ENCODE measurements around the gene ZFP57. TPM values are rescaled to one million over a fixed set of nuclear protein-coding genes. Genes with fewer than 3 reads are reported as not detected.
A peak's percentile ranks its signal among the peaks of the same experiment; 100 is the strongest.
"Not testable (repeated sequence)": the region's sequence is repeated elsewhere in the genome, so short reads cannot be mapped to it uniquely, and the experiment has no call there.

Gene ZFP57
- polyA plus RNA-seq, 1 donor from 2014 or later: not detected

DNA sequence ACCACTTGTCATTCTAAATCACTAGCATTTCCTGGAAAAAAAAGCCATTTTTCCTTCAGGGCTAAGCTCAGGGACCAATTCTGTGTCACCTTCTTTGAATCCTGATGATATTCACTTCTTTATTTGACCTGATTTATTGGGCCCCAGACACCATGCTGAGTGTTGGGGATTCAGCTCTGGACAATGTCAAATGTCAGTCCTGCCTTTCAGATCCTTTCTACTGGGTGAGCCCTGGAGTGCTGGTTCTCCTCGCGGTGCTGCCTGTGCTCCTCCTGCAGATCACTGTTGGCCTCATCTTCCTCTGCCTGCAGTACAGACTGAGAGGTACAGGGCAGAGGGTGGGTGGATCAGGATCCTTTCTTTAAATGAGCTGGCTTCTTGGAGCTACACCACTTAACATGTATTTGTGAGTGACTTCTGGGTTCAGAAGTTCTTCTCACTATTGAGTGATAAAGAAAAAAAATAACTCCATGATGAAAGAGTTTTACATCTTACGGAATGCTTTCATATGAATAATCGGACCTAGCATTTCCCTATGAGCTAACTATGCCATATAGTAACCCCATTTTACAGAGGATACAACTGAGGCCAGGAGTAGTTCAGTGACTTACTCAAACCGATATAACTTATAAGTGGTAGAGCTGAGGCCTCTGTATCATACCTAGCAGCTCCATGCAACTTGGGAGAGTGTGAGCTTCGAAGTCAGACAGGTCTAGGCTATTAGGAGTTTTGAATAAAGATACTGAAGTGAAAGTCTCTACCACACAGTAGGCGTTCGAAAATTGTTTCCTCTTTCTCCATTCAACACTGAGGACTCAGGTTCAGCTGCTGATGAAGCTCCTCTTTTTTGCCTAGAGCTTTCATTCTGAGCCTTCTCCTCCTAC, 14.8 kb downstream of the ZFP57 start:
- Histone ChIP-seq H2AFZ (ENCODE audit: low read depth, low read length) (no peak overlapping the region), H3K4me3 (ENCODE audit: low read length) (no peak overlapping the region), H3K27ac (ENCODE audit: low read length) (no peak overlapping the region), H3K79me2 (replicated peaks; ENCODE audit: insufficient read depth, low read length) (no peaks in the 10 kb centered on the region), H3K36me3 (ENCODE audit: insufficient read depth, low read length) (no peaks in the 10 kb centered on the region), H3K4me2 (ENCODE audit: low read length) (no peak overlapping the region), H3K9ac (ENCODE audit: low read length) (no peak overlapping the region), H3K9me3 (ENCODE audit: low read length) (no peaks in the 10 kb centered on the region), H4K20me1 (ENCODE audit: insufficient read depth) (no peaks in the 10 kb centered on the region), H3K27me3 (ENCODE audit: insufficient read depth, low read depth, low read length) (no peaks in the 10 kb centered on the region), H3F3A (ENCODE audit: insufficient read depth, low read length, poor library complexity, severe bottlenecking) (no peaks in the 10 kb centered on the region), H3K9me2 (ENCODE audit: insufficient read depth, low read length) (no peaks in the 10 kb centered on the region)
- TF ChIP-seq EZH2 (IDR thresholded peaks at IDR 0.05; ENCODE audit: borderline replicate concordance, insufficient read depth, low read length, poor library complexity, severe bottlenecking) (no peak), EP300 (conservative IDR thresholded peaks at IDR 0.05; ENCODE audit: poor library complexity, severe bottlenecking) (no peak), MXI1 (conservative IDR thresholded peaks at IDR 0.05; ENCODE audit: poor library complexity, severe bottlenecking) (no peak), POLR2AphosphoS5 (IDR thresholded peaks at IDR 0.05) (no peak), TAF1 (IDR thresholded peaks at IDR 0.05; ENCODE audit: low read depth) (no peak), RAD21 (conservative IDR thresholded peaks at IDR 0.05) (no peak), SMC3 (conservative IDR thresholded peaks at IDR 0.05; ENCODE audit: poor library complexity) (no peak)
- TF ChIP-seq, protein P1, sequence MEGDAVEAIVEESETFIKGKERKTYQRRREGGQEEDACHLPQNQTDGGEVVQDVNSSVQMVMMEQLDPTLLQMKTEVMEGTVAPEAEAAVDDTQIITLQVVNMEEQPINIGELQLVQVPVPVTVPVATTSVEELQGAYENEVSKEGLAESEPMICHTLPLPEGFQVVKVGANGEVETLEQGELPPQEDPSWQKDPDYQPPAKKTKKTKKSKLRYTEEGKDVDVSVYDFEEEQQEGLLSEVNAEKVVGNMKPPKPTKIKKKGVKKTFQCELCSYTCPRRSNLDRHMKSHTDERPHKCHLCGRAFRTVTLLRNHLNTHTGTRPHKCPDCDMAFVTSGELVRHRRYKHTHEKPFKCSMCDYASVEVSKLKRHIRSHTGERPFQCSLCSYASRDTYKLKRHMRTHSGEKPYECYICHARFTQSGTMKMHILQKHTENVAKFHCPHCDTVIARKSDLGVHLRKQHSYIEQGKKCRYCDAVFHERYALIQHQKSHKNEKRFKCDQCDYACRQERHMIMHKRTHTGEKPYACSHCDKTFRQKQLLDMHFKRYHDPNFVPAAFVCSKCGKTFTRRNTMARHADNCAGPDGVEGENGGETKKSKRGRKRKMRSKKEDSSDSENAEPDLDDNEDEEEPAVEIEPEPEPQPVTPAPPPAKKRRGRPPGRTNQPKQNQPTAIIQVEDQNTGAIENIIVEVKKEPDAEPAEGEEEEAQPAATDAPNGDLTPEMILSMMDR (IDR thresholded peaks at IDR 0.05; ENCODE audit: poor library complexity, severe bottlenecking): no peak
- TF ChIP-seq, protein P2, sequence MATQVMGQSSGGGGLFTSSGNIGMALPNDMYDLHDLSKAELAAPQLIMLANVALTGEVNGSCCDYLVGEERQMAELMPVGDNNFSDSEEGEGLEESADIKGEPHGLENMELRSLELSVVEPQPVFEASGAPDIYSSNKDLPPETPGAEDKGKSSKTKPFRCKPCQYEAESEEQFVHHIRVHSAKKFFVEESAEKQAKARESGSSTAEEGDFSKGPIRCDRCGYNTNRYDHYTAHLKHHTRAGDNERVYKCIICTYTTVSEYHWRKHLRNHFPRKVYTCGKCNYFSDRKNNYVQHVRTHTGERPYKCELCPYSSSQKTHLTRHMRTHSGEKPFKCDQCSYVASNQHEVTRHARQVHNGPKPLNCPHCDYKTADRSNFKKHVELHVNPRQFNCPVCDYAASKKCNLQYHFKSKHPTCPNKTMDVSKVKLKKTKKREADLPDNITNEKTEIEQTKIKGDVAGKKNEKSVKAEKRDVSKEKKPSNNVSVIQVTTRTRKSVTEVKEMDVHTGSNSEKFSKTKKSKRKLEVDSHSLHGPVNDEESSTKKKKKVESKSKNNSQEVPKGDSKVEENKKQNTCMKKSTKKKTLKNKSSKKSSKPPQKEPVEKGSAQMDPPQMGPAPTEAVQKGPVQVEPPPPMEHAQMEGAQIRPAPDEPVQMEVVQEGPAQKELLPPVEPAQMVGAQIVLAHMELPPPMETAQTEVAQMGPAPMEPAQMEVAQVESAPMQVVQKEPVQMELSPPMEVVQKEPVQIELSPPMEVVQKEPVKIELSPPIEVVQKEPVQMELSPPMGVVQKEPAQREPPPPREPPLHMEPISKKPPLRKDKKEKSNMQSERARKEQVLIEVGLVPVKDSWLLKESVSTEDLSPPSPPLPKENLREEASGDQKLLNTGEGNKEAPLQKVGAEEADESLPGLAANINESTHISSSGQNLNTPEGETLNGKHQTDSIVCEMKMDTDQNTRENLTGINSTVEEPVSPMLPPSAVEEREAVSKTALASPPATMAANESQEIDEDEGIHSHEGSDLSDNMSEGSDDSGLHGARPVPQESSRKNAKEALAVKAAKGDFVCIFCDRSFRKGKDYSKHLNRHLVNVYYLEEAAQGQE (IDR thresholded peaks at IDR 0.05; ENCODE audit: borderline replicate concordance): no peak

DNA sequence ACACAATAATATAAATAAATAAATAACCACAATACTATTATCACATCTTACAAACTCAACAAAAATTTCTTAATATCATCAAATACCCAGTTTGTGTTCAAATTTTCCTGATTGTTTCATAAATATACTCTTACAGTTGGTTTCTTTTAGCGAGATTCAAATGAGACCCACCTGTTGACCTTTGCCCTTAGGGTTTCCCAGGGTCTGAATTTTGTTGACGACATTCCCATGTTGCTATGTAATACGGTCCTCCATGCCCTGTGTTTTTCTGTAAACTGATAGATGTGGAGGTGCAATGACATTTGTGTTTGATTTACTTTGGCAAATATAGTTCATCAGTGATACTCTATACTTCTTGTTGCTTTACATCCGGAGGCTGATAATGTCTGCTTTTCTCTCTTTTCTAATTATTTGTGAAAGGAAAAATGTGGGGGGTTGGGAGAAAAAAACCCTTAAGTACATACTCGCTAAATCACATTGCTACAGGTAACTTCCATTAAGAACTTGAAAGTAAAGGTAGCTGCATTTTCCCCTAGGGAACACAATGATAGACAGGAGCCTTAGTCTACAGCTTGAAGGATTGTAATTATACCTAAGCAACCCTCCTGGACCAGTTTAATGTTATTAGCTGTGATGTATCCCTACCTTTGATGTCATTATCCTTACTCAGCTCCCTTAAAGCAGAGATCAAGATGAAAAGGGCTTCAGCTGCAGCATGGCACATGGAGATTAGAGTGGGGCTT, 17.5 kb downstream of the ZFP57 start:
- Histone ChIP-seq H3K79me2 (replicated peaks; ENCODE audit: insufficient read depth, low read length) (no peaks in the 10 kb centered on the region), H3K9me2 (ENCODE audit: insufficient read depth, low read length) (no peaks in the 10 kb centered on the region), H3F3A (ENCODE audit: insufficient read depth, low read length, poor library complexity, severe bottlenecking) (no peaks in the 10 kb centered on the region), H2AFZ (ENCODE audit: low read depth, low read length) (no peak overlapping the region), H3K36me3 (ENCODE audit: insufficient read depth, low read length) (no peaks in the 10 kb centered on the region), H3K4me3 (ENCODE audit: low read length) (peak overlapping the region; percentile 33), H3K4me2 (ENCODE audit: low read length) (peak overlapping the region; percentile 72), H3K27me3 (ENCODE audit: insufficient read depth, low read depth, low read length) (no peaks in the 10 kb centered on the region), H3K9me3 (ENCODE audit: low read length) (no peaks in the 10 kb centered on the region), H3K27ac (ENCODE audit: low read length) (peak overlapping the region; percentile 81), H4K20me1 (ENCODE audit: insufficient read depth) (no peaks in the 10 kb centered on the region), H3K9ac (ENCODE audit: low read length) (peak overlapping the region; percentile 20)
- TF ChIP-seq EP300 (conservative IDR thresholded peaks at IDR 0.05; ENCODE audit: poor library complexity, severe bottlenecking): peak; percentile 66
- peak; percentile 28 for TF ChIP-seq MXI1 (conservative IDR thresholded peaks at IDR 0.05; ENCODE audit: poor library complexity, severe bottlenecking)
- peak; percentile 69 for TF ChIP-seq POLR2AphosphoS5 (IDR thresholded peaks at IDR 0.05)
- no peak for TF ChIP-seq RAD21 (conservative IDR thresholded peaks at IDR 0.05)

DNA sequence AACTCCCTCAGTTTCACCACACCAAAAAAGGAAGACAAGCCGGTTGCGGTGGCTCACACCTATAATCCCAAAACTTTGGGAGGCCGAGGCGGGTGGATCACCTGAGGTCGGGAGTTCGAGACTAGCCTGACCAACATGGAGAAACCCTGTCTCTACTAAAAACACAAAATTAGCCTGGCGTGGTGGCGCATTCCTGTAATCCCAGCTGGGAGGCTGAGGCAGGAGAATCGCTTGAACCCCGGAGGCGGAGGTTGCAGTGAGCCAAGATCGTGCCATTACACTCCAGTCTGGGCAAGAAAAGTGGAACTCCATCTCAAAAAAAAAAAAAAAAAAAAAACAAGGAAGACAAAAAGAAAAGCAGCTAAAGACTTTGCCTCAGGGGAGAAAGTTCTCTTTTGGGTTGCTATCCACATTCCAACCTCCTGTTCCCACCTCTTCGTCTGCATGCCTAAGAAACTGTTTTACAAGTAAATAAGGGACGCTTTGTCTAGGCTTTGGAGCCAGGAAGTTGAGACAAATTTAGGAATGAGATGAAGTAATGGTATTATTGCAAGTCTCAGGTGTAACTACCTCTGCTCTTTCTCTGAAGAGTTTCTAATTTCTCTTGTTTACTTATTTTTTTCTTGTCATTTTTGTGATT, 19.3 kb downstream of the ZFP57 start:
- H3K9me3 ChIP-seq (ENCODE audit: low read length); H3K36me3 ChIP-seq (ENCODE audit: insufficient read depth, low read length); H3K27me3 ChIP-seq (ENCODE audit: insufficient read depth, low read depth, low read length); H3K9ac ChIP-seq (ENCODE audit: low read length); H3K4me2 ChIP-seq (ENCODE audit: low read length); H3K9me2 ChIP-seq (ENCODE audit: insufficient read depth, low read length); H3K27ac ChIP-seq (ENCODE audit: low read length); H3K4me3 ChIP-seq (ENCODE audit: low read length); H3K79me2 ChIP-seq (replicated peaks; ENCODE audit: insufficient read depth, low read length); H2AFZ ChIP-seq (ENCODE audit: low read depth, low read length); H4K20me1 ChIP-seq (ENCODE audit: insufficient read depth); H3F3A ChIP-seq (ENCODE audit: insufficient read depth, low read length, poor library complexity, severe bottlenecking): not testable (repeated sequence)

Data from neural cell (in vitro differentiated cells).